ENCODE data around the gene NES.

DNA sequence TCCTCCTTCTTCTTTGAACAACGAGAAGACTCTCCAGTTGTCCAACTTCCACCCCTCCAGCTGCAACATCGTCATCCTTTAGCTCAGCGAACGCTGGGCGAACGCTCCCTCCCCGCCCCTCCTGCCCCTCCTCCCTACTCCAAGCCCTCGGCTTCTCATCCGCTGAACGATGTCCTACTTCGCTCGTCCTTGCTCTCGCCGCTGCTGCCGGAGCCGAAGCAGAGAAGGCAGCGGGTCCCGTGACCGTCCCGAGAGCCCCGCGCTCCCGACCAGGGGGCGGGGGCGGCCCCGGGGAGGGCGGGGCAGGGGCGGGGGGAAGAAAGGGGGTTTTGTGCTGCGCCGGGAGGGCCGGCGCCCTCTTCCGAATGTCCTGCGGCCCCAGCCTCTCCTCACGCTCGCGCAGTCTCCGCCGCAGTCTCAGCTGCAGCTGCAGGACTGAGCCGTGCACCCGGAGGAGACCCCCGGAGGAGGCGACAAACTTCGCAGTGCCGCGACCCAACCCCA is 35.4 kb downstream of the NES start, which contains the start of gene BCAN:
- TF ChIP-seq, protein P1, sequence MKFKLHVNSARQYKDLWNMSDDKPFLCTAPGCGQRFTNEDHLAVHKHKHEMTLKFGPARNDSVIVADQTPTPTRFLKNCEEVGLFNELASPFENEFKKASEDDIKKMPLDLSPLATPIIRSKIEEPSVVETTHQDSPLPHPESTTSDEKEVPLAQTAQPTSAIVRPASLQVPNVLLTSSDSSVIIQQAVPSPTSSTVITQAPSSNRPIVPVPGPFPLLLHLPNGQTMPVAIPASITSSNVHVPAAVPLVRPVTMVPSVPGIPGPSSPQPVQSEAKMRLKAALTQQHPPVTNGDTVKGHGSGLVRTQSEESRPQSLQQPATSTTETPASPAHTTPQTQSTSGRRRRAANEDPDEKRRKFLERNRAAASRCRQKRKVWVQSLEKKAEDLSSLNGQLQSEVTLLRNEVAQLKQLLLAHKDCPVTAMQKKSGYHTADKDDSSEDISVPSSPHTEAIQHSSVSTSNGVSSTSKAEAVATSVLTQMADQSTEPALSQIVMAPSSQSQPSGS (tag by site-specific recombination; IDR thresholded peaks at IDR 0.05; ENCODE audit: low read depth) = no peak
- TF ChIP-seq, protein P2, sequence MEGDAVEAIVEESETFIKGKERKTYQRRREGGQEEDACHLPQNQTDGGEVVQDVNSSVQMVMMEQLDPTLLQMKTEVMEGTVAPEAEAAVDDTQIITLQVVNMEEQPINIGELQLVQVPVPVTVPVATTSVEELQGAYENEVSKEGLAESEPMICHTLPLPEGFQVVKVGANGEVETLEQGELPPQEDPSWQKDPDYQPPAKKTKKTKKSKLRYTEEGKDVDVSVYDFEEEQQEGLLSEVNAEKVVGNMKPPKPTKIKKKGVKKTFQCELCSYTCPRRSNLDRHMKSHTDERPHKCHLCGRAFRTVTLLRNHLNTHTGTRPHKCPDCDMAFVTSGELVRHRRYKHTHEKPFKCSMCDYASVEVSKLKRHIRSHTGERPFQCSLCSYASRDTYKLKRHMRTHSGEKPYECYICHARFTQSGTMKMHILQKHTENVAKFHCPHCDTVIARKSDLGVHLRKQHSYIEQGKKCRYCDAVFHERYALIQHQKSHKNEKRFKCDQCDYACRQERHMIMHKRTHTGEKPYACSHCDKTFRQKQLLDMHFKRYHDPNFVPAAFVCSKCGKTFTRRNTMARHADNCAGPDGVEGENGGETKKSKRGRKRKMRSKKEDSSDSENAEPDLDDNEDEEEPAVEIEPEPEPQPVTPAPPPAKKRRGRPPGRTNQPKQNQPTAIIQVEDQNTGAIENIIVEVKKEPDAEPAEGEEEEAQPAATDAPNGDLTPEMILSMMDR (tag by site-specific recombination; IDR thresholded peaks at IDR 0.05) = no peak
- TF ChIP-seq ZNF558 (tag by site-specific recombination; IDR thresholded peaks at IDR 0.05) (no peak), KLF10 (tag by site-specific recombination; IDR thresholded peaks at IDR 0.05) (no peak), ZSCAN30 (tag by site-specific recombination; IDR thresholded peaks at IDR 0.05) (no peak), ZBTB17 (tag by site-specific recombination; IDR thresholded peaks at IDR 0.05) (no peak), SETDB1 (IDR thresholded peaks at IDR 0.05; ENCODE audit: insufficient read length, low read length) (no peak), ZNF121 (tag by site-specific recombination; IDR thresholded peaks at IDR 0.05) (no peak), ZNF146 (tag by site-specific recombination; IDR thresholded peaks at IDR 0.05) (no peak)
- TF ChIP-seq, protein P3, sequence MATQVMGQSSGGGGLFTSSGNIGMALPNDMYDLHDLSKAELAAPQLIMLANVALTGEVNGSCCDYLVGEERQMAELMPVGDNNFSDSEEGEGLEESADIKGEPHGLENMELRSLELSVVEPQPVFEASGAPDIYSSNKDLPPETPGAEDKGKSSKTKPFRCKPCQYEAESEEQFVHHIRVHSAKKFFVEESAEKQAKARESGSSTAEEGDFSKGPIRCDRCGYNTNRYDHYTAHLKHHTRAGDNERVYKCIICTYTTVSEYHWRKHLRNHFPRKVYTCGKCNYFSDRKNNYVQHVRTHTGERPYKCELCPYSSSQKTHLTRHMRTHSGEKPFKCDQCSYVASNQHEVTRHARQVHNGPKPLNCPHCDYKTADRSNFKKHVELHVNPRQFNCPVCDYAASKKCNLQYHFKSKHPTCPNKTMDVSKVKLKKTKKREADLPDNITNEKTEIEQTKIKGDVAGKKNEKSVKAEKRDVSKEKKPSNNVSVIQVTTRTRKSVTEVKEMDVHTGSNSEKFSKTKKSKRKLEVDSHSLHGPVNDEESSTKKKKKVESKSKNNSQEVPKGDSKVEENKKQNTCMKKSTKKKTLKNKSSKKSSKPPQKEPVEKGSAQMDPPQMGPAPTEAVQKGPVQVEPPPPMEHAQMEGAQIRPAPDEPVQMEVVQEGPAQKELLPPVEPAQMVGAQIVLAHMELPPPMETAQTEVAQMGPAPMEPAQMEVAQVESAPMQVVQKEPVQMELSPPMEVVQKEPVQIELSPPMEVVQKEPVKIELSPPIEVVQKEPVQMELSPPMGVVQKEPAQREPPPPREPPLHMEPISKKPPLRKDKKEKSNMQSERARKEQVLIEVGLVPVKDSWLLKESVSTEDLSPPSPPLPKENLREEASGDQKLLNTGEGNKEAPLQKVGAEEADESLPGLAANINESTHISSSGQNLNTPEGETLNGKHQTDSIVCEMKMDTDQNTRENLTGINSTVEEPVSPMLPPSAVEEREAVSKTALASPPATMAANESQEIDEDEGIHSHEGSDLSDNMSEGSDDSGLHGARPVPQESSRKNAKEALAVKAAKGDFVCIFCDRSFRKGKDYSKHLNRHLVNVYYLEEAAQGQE (tag by site-specific recombination; IDR thresholded peaks at IDR 0.05) = no peak
- TF ChIP-seq, protein P4, sequence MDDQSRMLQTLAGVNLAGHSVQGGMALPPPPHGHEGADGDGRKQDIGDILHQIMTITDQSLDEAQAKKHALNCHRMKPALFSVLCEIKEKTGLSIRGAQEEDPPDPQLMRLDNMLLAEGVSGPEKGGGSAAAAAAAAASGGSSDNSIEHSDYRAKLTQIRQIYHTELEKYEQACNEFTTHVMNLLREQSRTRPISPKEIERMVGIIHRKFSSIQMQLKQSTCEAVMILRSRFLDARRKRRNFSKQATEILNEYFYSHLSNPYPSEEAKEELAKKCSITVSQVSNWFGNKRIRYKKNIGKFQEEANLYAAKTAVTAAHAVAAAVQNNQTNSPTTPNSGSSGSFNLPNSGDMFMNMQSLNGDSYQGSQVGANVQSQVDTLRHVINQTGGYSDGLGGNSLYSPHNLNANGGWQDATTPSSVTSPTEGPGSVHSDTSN (CRISPR knock-in tag; IDR thresholded peaks at IDR 0.05) = no peak
- TF ChIP-seq, protein P5, sequence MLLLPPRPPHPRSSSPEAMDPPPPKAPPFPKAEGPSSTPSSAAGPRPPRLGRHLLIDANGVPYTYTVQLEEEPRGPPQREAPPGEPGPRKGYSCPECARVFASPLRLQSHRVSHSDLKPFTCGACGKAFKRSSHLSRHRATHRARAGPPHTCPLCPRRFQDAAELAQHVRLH (tag by site-specific recombination; IDR thresholded peaks at IDR 0.05) = no peak

All from HEK293 (cell line).